Neural cell (in vitro differentiated cells): ENCODE measurements around the gene RNF223. TPM values are rescaled to one million over a fixed set of nuclear protein-coding genes. Genes with fewer than 3 reads are reported as not detected.

Source experiments
- H2AFZ ChIP-seq: fragments of 200-600, 300-800 bp; sonication (generic), shearing (Covaris generic); 2 replicates; pipeline ENCODE4 v1.6.0; 2014; ENCODE audit warnings: low read depth, mild to moderate bottlenecking, antibody characterized with exemption, low read length, moderate library complexity
- H3F3A ChIP-seq: fragments of 200-600 bp; shearing (Covaris generic); 2 replicates; pipeline ENCODE4 v1.6.1; 2016; ENCODE audit warnings: mild to moderate bottlenecking, moderate library complexity, mixed read lengths, antibody characterized with exemption, low read length; ENCODE audit not compliant: insufficient read depth, poor library complexity, severe bottlenecking
- H3K27ac ChIP-seq: fragments of 200-600, 300-800 bp; sonication (generic), shearing (Covaris generic); 2 replicates; pipeline ENCODE4 v1.5.1; 2014; ENCODE audit warnings: mild to moderate bottlenecking, low read length, moderate library complexity
- H3K27me3 ChIP-seq: fragments of 300-800, 200-600 bp; sonication (generic), shearing (Covaris generic); 2 replicates; pipeline ENCODE4 v1.6.0; 2014; ENCODE audit warnings: mild to moderate bottlenecking, low read depth, low read length, moderate library complexity; ENCODE audit not compliant: insufficient read depth
- H3K36me3 ChIP-seq: fragments of 300-800, 200-600 bp; sonication (generic), shearing (Covaris generic); 2 replicates; pipeline ENCODE4 v1.5.1; 2014; ENCODE audit warnings: mild to moderate bottlenecking, antibody characterized with exemption, low read length, moderate library complexity; ENCODE audit not compliant: insufficient read depth
- H3K4me2 ChIP-seq: fragments of 300-800, 200-600 bp; sonication (generic), shearing (Covaris generic); 2 replicates; pipeline ENCODE4 v1.6.0; 2014; ENCODE audit warnings: mild to moderate bottlenecking, low read length
- H3K4me3 ChIP-seq: fragments of 300-800, 200-600 bp; sonication (generic), shearing (Covaris generic); 2 replicates; pipeline ENCODE4 v1.5.1; 2014; ENCODE audit warnings: mild to moderate bottlenecking, low read length, moderate library complexity
- H3K79me2 ChIP-seq: fragments of 200-600 bp; shearing (Covaris generic); replicated peaks from 2 replicates; pipeline ENCODE4 v1.6.0; 2014; ENCODE audit warnings: mild to moderate bottlenecking, low read length, moderate library complexity; ENCODE audit not compliant: insufficient read depth
- H3K9ac ChIP-seq: fragments of 300-800, 200-600 bp; sonication (generic), shearing (Covaris generic); 2 replicates; pipeline ENCODE4 v1.6.1; 2016; ENCODE audit warnings: mild to moderate bottlenecking, low read length, mixed read lengths
- H3K9me2 ChIP-seq: fragments of 200-600 bp; shearing (Covaris generic); 2 replicates; pipeline ENCODE4 v1.6.1; 2016; ENCODE audit warnings: mild to moderate bottlenecking, low read length, mixed read lengths; ENCODE audit not compliant: insufficient read depth
- H3K9me3 ChIP-seq: fragments of 200-600, 300-800 bp; sonication (generic), shearing (Covaris generic); 2 replicates; pipeline ENCODE4 v1.6.1; 2016; ENCODE audit warnings: mild to moderate bottlenecking, mixed run types, low read length, moderate library complexity, mixed read lengths
- H4K20me1 ChIP-seq: fragments of 200-600 bp; shearing (Covaris generic); 2 replicates; pipeline ENCODE4 v1.6.1; 2016; ENCODE audit warnings: mild to moderate bottlenecking, mixed run types; ENCODE audit not compliant: insufficient read depth
- EP300 ChIP-seq: fragments of 450-650 bp; conservative IDR thresholded peaks from 2 replicates; pipeline ENCODE4 v1.6.1; 2014; ENCODE audit warnings: antibody characterized with exemption, mild to moderate bottlenecking, moderate library complexity; ENCODE audit not compliant: poor library complexity, severe bottlenecking
- EZH2 ChIP-seq: fragments of 200-600, 300-800 bp; shearing (Covaris generic), sonication (generic); IDR thresholded peaks from 2 replicates; pipeline ENCODE4 v1.6.1; 2014; ENCODE audit warnings: antibody characterized with exemption, low read length, borderline replicate concordance, mild to moderate bottlenecking; ENCODE audit not compliant: insufficient read depth, poor library complexity, severe bottlenecking
- MXI1 ChIP-seq: fragments of 450-650 bp; conservative IDR thresholded peaks from 2 replicates; pipeline ENCODE4 v1.6.1; 2014; ENCODE audit warnings: antibody characterized with exemption, mild to moderate bottlenecking; ENCODE audit not compliant: poor library complexity, severe bottlenecking
- POLR2AphosphoS5 ChIP-seq: IDR thresholded peaks from 2 replicates; pipeline ENCODE4 v1.6.1; 2012
- RAD21 ChIP-seq: fragments of 450-650 bp; conservative IDR thresholded peaks from 2 replicates; pipeline ENCODE4 v1.6.1; 2014; ENCODE audit warnings: antibody characterized with exemption, mild to moderate bottlenecking, moderate library complexity
- REST ChIP-seq: IDR thresholded peaks from 2 replicates; pipeline ENCODE4 v1.6.1; 2012; ENCODE audit warnings: borderline replicate concordance
- SMC3 ChIP-seq: fragments of 450-650 bp; conservative IDR thresholded peaks from 2 replicates; pipeline ENCODE4 v1.6.1; 2014; ENCODE audit warnings: antibody characterized with exemption, mild to moderate bottlenecking, moderate library complexity; ENCODE audit not compliant: poor library complexity
- TAF1 ChIP-seq: IDR thresholded peaks from 2 replicates; pipeline ENCODE4 v1.6.1; 2012; ENCODE audit warnings: low read depth
- polyA plus RNA-seq: library from polyadenylated mRNA; depleted of rRNA; stranded (reverse); fragments of >200 nt; gene quantifications from 2 replicates; pipeline ENCODE4 v1.2.3, GENCODE V29; 2014
- TF ChIP-seq, protein P1 (sequence below): fragments of 450-650 bp; IDR thresholded peaks from 2 replicates; pipeline ENCODE4 v1.5.1; 2014; ENCODE audit warnings: antibody characterized with exemption, mild to moderate bottlenecking, moderate library complexity; ENCODE audit not compliant: poor library complexity, severe bottlenecking

The RNF223 gene
- polyA plus RNA-seq, 1 donor from 2014 or later = not detected

DNA sequence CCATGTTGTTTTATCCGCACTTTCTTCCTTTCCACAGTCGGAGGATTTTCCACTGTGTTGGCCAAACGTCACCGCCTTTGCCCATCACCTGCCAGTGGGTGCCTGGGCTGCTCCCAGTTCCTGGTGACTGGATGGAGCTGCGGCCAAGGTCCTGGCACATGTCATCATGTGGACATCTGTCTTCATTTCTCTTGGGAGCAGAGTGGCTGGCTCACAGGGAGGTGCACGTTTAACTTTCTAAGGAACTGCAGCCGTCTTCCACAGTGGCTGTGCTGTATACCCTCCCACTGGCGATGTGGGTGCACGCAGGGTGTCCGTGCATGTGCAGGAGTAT is 19.5 kb upstream of the RNF223 start:
- Histone ChIP-seq H4K20me1 (no peaks in the 10 kb centered on the region), H3K9me2 (no peaks in the 10 kb centered on the region), H3K27me3 (no peaks in the 10 kb centered on the region), H3K36me3 (no peaks in the 10 kb centered on the region), H3K27ac (no peak overlapping the region), H3K9me3 (no peaks in the 10 kb centered on the region), H2AFZ (no peak overlapping the region), H3F3A (no peaks in the 10 kb centered on the region), H3K4me2 (no peak overlapping the region), H3K79me2 (no peaks in the 10 kb centered on the region), H3K9ac (no peak overlapping the region), H3K4me3 (no peak overlapping the region)
- TF ChIP-seq, protein P1, sequence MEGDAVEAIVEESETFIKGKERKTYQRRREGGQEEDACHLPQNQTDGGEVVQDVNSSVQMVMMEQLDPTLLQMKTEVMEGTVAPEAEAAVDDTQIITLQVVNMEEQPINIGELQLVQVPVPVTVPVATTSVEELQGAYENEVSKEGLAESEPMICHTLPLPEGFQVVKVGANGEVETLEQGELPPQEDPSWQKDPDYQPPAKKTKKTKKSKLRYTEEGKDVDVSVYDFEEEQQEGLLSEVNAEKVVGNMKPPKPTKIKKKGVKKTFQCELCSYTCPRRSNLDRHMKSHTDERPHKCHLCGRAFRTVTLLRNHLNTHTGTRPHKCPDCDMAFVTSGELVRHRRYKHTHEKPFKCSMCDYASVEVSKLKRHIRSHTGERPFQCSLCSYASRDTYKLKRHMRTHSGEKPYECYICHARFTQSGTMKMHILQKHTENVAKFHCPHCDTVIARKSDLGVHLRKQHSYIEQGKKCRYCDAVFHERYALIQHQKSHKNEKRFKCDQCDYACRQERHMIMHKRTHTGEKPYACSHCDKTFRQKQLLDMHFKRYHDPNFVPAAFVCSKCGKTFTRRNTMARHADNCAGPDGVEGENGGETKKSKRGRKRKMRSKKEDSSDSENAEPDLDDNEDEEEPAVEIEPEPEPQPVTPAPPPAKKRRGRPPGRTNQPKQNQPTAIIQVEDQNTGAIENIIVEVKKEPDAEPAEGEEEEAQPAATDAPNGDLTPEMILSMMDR = no peak
- no peak for TF ChIP-seq EZH2
- no peak for TF ChIP-seq EP300
- no peak for TF ChIP-seq MXI1
- TF ChIP-seq SMC3 = no peak
- TF ChIP-seq RAD21 = no peak
- no peak for TF ChIP-seq POLR2AphosphoS5
- no peak for TF ChIP-seq REST
- TF ChIP-seq TAF1 = no peak

DNA sequence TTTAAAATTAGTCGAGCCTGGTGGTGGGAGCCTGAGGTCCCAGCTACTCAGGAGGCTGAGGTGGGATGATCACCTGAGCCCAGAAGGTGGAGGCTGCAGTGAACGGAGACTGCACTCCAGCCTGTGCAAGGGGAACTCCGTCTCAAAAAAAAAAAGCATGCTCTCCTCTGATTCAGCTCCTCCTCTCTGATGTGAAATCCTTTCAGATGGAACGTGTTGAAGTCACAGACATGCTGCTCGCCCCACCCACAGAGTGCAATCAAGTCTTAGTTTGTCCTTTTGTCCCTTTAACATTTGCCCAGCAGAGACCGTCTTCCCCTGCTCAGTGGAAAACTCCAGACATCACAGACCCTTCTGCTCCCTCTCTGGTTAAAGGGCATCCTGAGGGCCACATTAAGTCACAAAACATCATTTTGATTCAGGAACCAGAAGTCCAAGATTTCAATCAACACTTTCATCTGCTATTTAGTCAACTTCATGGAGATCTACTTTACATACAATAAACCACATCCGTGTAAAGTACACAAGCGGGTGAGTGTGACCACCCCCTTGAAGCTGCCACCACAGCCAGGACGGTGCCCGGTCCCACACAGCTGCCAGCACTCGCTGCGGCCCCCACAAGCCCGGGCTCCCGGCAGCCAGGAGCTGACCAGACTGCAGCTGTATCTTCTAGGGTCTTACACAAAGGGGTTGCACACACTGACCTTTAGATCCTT is 18.9 kb upstream of the RNF223 start:
- H3K4me2 ChIP-seq = no peak overlapping the region
- H4K20me1 ChIP-seq = no peaks in the 10 kb centered on the region
- H3K36me3 ChIP-seq = no peaks in the 10 kb centered on the region
- H3K79me2 ChIP-seq = no peaks in the 10 kb centered on the region
- H3K27ac ChIP-seq = no peak overlapping the region
- H3K9me2 ChIP-seq = no peaks in the 10 kb centered on the region
- no peak overlapping the region for H3K9ac ChIP-seq
- H3K27me3 ChIP-seq = no peaks in the 10 kb centered on the region
- TF ChIP-seq POLR2AphosphoS5 (no peak), RAD21 (no peak), EP300 (no peak), SMC3 (no peak), REST (no peak), MXI1 (no peak), TAF1 (no peak), EZH2 (no peak)
- TF ChIP-seq, protein P1 = no peak
- no peaks in the 10 kb centered on the region for H3K9me3 ChIP-seq
- no peaks in the 10 kb centered on the region for H3F3A ChIP-seq
- no peak overlapping the region for H3K4me3 ChIP-seq
- no peak overlapping the region for H2AFZ ChIP-seq
